ENCODE data around the gene ASPSCR1. TPM values are rescaled to one million over a fixed set of nuclear protein-coding genes. Genes with fewer than 3 reads are reported as not detected.
"Not testable (repeated sequence)": the region's sequence is repeated elsewhere in the genome, so short reads cannot be mapped to it uniquely, and the experiment has no call there.

ASPSCR1 gene
- polyA plus RNA-seq, 4 donors = 19.5 to 39.0 (median 23.1) TPM

- no peak for DNase-seq (ENCODE audit: low read depth in 4 of 4, low spot score in 3 of 4)
Observed at GRCh38 chr17:81940538-81941483, 36.6 kb upstream of the ASPSCR1 start.

GRCh38 chr17:81941484-81942166 is 35.8 kb upstream of the ASPSCR1 start:
- DNase-seq (ENCODE audit: low read depth in 4 of 4, low spot score in 3 of 4) = no peak

DNA sequence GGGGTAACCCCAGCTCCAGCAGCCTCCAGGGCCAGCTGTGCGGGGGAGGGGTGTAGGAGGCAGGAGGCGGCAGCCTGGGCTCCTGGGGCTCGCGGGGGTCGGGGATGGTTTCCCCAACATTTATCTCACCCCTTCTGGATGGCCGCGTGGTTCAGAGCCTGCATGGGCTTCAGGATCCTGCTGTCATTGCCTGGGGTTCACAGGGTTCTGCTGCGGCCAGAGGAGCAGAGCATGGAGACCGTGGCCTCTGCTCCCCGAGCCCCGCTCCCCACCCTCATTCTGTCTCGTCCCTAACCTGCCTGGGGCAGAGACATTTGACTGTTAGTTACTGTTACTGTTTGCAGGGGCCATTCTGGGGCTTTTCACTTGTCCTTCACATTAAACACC is 35.3 kb upstream of the ASPSCR1 start:
- DNase-seq (ENCODE audit: low read depth in 4 of 4, low spot score in 3 of 4) = no peak

DNA sequence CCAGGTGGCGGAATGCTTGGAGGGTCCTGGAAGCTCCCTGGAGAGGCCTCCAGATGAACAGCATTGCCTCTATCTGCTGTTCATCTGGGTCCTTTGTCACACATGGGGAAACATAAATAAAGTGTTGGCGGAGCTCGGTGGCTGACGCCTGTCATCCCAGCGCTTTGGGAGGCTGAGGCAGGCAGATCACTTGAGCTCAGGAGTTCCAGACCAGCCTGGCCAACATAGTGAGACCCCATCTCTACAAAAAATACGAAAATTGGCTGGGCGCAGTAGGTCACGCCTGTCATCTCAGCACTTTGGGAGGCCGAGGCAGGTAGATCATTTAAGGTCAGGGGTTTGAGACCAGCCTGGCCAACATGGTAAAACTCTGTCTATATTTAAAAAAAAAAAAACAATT is 32.6 kb upstream of the ASPSCR1 start:
- DNase-seq (ENCODE audit: low read depth in 4 of 4, low spot score in 3 of 4) = no peak

- DNase-seq (ENCODE audit: low read depth in 4 of 4, low spot score in 3 of 4) = no peak
Observed at GRCh38 chr17:81947189-81947588, 30.2 kb upstream of the ASPSCR1 start, which contains the start of gene MYADML2. MYADML2 (minus strand) TSS chr17:81947233; CDS start chr17:81941741, 5,492 bp downstream.

GRCh38 chr17:81948635-81949378 is 28.6 kb upstream of the ASPSCR1 start:
- DNase-seq (ENCODE audit: low read depth in 4 of 4, low spot score in 3 of 4) = no peak

GRCh38 chr17:81950501-81950900 is 26.9 kb upstream of the ASPSCR1 start:
- DNase-seq (ENCODE audit: low read depth in 4 of 4, low spot score in 3 of 4) = no peak

GRCh38 chr17:81951785-81952684 is 25.4 kb upstream of the ASPSCR1 start:
- DNase-seq (ENCODE audit: low read depth in 4 of 4, low spot score in 3 of 4) = no peak

GRCh38 chr17:81952792-81953228 is 24.6 kb upstream of the ASPSCR1 start:
- DNase-seq (ENCODE audit: low read depth in 4 of 4, low spot score in 3 of 4) = no peak

DNA sequence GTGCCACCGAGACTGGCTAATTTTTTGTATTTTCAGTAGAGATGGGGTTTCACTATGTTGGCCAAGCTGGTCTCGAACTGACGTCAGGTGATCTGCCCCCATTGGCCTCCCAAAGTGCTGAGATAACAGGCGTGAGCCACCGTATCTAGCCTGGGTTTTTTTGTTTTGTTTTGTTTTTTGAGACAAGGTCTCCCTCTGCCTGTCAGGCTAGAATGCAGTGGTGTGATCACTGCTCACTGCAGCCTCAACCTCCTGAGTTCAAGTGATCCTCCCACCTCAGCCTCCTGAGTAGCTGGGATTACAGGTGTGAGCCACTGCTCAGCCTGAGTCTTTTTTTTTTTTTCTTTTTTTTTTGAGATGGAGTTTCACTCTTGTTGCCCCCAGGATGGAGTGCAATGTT is 24.0 kb upstream of the ASPSCR1 start:
- not testable (repeated sequence) for DNase-seq (ENCODE audit: low read depth in 4 of 4, low spot score in 3 of 4)

- no peak for DNase-seq (ENCODE audit: low read depth in 4 of 4, low spot score in 3 of 4)
Observed at GRCh38 chr17:81954131-81955057, 23.0 kb upstream of the ASPSCR1 start.

DNA sequence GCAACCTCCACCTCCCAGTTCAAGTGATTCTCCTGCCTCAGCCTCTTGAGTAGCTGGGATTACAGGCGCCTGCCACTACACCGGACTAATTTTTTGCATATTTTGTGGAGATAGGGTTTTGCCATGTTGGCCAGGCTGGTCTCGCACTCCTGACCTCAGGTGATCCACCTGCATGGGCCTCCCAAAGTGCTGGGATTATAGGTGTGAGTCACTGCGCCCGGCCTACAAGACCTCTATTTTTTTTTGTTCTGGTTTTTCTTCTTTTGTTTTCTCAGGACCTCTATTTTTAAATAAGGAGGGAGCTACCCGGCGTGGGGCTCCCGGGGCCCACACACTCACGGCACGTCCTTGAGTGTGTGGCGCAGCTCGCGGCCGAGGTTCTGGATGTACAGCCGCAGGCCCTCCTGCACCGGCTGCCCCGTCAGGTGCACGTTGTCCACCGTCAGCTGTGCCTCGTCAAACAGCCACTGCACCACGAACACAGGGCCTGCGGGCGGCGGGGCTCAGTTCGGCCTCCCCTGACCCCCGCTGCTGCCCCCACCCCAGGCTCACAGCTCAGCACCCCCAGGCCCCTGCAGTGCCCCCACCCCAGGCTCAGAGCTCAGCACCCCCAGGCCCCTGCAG is 22.3 kb upstream of the ASPSCR1 start:
- no peak for DNase-seq (ENCODE audit: low read depth in 4 of 4, low spot score in 3 of 4)

- no peak for DNase-seq (ENCODE audit: low read depth in 4 of 4, low spot score in 3 of 4)
Observed at GRCh38 chr17:81955756-81956544, 21.5 kb upstream of the ASPSCR1 start.

DNA sequence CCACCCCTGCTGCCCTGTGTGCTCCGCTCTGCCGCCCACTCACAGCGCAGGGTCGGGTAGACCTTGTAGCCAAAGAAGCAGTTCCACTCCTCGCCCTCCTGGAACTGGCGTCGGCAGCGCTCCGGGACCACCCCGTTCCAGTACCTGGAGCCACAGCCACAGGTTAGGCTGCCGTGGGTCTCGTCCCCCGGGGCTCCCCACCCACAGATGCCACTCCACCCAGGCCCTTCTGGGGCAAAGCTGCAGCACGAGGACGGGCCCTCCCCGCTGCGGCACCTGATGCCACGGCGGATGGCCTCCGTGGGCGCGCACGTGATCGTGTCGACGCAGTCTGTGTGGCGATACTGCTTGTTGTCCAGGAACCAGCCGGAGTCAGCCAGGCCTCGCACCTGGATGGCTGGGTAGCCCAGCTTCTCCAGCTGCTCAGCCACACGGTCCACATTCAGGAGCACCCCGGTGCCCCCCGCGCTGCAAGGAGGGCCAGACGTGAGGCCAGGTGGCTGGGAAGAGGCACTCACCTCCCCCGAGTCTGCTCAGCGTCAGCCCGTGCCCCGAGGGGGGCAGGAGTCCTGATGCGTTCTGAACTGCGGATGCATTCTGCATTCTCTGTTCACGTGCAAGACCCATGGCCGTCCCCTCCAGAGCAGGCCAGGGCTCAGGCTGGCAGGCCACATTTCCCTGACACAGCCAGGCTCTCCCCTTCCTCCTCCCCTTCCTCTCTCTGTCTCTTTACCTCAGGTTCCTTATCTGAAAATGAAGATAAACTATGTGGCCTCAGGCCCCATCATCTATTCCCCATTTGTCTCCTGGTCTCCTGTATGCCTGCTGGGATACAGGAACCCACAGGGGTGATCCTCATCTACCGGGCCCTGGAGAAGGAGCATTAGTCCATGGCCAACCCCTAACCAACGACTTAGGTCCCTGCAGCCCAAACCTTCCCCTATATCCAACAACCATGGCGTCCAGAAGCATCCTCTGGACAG is 20.5 kb upstream of the ASPSCR1 start:
- DNase-seq (ENCODE audit: low read depth in 4 of 4, low spot score in 3 of 4) = no peak

DNA sequence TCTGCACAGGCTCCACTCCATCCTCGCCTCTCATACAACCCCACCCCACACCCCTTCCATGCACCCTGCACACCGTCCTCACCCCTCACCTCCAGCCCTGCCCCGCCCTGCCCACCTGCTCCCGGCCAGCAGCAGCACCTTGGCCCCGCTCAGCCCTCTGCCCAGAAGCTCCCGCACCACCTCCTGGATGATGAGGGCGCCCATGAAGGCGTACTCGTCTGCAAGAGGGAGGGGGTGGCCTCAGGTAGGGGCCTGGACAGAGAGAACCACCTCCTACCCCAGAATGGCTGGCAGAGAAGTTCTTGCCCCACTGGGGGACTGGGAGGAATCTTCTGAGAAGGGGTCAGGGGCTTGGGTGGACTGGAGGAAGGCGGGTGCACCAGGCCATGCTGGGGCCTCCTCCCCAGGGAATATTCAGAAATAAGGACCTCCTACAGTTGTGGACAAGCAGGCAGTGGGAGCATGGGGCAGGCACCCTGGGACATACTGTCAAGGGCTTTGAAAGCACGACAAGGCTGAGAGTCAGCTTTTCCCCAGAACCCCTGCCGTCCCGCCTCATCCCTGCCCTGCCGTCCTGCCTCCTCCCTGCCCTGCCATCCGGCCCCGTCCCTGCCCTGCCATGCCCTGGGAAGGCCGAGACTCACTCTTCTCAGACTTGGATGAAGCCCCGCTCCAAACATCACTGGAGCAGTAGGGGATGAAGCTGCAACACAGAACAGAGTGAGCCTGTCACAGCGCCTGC is 19.6 kb upstream of the ASPSCR1 start:
- no peak for DNase-seq (ENCODE audit: low read depth in 4 of 4, low spot score in 3 of 4)
